B cell (primary cell): Measurements from ENCODE around the gene OSGEP.

Experiments used
- EZH2 ChIP-seq: IDR thresholded peaks from 2 replicates; pipeline ENCODE4 v1.6.1; 2012; ENCODE audit warnings: borderline replicate concordance, low read depth, mild to moderate bottlenecking, moderate library complexity, low read length; ENCODE audit not compliant: insufficient read depth, poor library complexity, severe bottlenecking
- TF ChIP-seq, protein P1 (sequence below): fragments of 200-600 bp; IDR thresholded peaks from one replicate; pipeline ENCODE4 v1.8.0; 2022; ENCODE audit warnings: antibody characterized with exemption, mild to moderate bottlenecking

- no peak for TF ChIP-seq EZH2
- TF ChIP-seq, protein P1, sequence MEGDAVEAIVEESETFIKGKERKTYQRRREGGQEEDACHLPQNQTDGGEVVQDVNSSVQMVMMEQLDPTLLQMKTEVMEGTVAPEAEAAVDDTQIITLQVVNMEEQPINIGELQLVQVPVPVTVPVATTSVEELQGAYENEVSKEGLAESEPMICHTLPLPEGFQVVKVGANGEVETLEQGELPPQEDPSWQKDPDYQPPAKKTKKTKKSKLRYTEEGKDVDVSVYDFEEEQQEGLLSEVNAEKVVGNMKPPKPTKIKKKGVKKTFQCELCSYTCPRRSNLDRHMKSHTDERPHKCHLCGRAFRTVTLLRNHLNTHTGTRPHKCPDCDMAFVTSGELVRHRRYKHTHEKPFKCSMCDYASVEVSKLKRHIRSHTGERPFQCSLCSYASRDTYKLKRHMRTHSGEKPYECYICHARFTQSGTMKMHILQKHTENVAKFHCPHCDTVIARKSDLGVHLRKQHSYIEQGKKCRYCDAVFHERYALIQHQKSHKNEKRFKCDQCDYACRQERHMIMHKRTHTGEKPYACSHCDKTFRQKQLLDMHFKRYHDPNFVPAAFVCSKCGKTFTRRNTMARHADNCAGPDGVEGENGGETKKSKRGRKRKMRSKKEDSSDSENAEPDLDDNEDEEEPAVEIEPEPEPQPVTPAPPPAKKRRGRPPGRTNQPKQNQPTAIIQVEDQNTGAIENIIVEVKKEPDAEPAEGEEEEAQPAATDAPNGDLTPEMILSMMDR: no peak
Observed at GRCh38 chr14:20460458-20461224, 6.0 kb upstream of the OSGEP start.
